ENCODE data around the gene IFIT3.

The IFIT3 gene

DNA sequence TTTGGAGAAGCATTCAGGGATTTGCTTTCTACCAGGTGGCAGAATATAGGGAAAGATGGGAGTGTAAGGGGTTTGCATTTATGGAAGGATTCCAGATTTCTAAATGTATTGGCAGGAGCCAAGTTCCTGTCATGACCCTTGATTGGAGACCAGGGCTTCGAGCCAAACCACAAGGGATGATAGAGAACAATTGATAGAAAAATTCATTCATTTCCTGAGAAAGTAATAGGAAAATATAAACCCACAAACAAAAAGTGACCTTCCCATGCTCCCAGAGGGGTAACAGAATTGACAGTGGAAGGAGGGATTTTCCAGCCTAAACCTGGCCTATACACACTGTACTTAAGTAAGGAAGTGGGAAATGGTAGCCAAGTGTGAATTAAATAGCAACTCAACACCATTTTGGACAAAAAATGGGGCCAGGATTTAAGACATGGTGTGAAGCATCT is 48.4 kb upstream of the IFIT3 start:
- Histone ChIP-seq H3K9me2 (replicated peaks; ENCODE audit: insufficient read depth, low read length) (no peaks in the 10 kb centered on the region), H3K9ac (ENCODE audit: low read length) (no peak overlapping the region), H3F3A (ENCODE audit: insufficient read depth, low read length) (no peaks in the 10 kb centered on the region), H2AFZ (ENCODE audit: low read length) (no peak overlapping the region), H3K36me3 (replicated peaks; ENCODE audit: insufficient read depth, low read length) (no peaks in the 10 kb centered on the region), H3K4me3 (ENCODE audit: low read length) (no peak overlapping the region), H4K20me1 (ENCODE audit: insufficient read depth, low read length) (no peaks in the 10 kb centered on the region), H3K27ac (ENCODE audit: low read length) (no peak overlapping the region), H3K27me3 (replicated peaks; ENCODE audit: insufficient read depth, low read length) (no peaks in the 10 kb centered on the region), H3K4me1 (ENCODE audit: low read length) (no peaks in the 10 kb centered on the region), H3K9me3 (replicated peaks; ENCODE audit: insufficient read depth, low read length) (no peaks in the 10 kb centered on the region), H3K79me2 (ENCODE audit: low read length) (no peaks in the 10 kb centered on the region), H3K4me2 (ENCODE audit: low read depth, low read length) (no peak overlapping the region)
- TF ChIP-seq EZH2 (optimal IDR thresholded peaks at IDR 0.05; ENCODE audit: low read depth, low read length) (no peak), EZH2phosphoT487 (IDR thresholded peaks at IDR 0.05; ENCODE audit: low read length) (no peak)
- TF ChIP-seq, protein P1, sequence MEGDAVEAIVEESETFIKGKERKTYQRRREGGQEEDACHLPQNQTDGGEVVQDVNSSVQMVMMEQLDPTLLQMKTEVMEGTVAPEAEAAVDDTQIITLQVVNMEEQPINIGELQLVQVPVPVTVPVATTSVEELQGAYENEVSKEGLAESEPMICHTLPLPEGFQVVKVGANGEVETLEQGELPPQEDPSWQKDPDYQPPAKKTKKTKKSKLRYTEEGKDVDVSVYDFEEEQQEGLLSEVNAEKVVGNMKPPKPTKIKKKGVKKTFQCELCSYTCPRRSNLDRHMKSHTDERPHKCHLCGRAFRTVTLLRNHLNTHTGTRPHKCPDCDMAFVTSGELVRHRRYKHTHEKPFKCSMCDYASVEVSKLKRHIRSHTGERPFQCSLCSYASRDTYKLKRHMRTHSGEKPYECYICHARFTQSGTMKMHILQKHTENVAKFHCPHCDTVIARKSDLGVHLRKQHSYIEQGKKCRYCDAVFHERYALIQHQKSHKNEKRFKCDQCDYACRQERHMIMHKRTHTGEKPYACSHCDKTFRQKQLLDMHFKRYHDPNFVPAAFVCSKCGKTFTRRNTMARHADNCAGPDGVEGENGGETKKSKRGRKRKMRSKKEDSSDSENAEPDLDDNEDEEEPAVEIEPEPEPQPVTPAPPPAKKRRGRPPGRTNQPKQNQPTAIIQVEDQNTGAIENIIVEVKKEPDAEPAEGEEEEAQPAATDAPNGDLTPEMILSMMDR (IDR thresholded peaks at IDR 0.05; ENCODE audit: low read length) = no peak
- DNase-seq = no peak

DNA sequence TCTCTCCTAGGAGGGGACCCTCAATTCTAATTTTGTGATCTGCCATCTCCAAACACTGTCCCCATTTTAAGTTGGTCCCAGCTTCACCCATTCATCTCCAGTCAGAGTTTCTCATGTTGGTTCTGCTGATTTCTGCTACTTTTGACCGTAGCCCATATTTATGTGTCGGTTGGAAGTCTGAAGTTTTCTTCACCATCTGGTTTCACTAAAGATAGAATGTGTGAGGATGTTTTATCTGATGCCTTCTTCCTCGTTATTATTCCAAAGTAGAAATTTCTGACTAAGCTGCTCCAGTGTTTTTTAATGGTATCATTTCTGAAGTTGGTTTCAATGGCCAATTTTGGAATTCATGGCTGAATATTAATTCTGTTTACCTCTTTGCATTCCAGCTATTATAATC is 47.3 kb upstream of the IFIT3 start:
- Histone ChIP-seq H3K79me2 (ENCODE audit: low read length) (no peaks in the 10 kb centered on the region), H3K36me3 (replicated peaks; ENCODE audit: insufficient read depth, low read length) (no peaks in the 10 kb centered on the region), H3F3A (ENCODE audit: insufficient read depth, low read length) (no peaks in the 10 kb centered on the region), H3K4me1 (ENCODE audit: low read length) (no peaks in the 10 kb centered on the region), H3K9me2 (replicated peaks; ENCODE audit: insufficient read depth, low read length) (no peaks in the 10 kb centered on the region), H3K27me3 (replicated peaks; ENCODE audit: insufficient read depth, low read length) (no peaks in the 10 kb centered on the region), H2AFZ (ENCODE audit: low read length) (no peak overlapping the region), H3K9ac (ENCODE audit: low read length) (no peak overlapping the region), H4K20me1 (ENCODE audit: insufficient read depth, low read length) (no peaks in the 10 kb centered on the region), H3K9me3 (replicated peaks; ENCODE audit: insufficient read depth, low read length) (no peaks in the 10 kb centered on the region), H3K27ac (ENCODE audit: low read length) (no peak overlapping the region), H3K4me3 (ENCODE audit: low read length) (no peak overlapping the region), H3K4me2 (ENCODE audit: low read depth, low read length) (no peak overlapping the region)
- TF ChIP-seq EZH2phosphoT487 (IDR thresholded peaks at IDR 0.05; ENCODE audit: low read length) (no peak), EZH2 (optimal IDR thresholded peaks at IDR 0.05; ENCODE audit: low read depth, low read length) (no peak)
- TF ChIP-seq, protein P1 (IDR thresholded peaks at IDR 0.05; ENCODE audit: low read length) = no peak
- no peak for DNase-seq

DNA sequence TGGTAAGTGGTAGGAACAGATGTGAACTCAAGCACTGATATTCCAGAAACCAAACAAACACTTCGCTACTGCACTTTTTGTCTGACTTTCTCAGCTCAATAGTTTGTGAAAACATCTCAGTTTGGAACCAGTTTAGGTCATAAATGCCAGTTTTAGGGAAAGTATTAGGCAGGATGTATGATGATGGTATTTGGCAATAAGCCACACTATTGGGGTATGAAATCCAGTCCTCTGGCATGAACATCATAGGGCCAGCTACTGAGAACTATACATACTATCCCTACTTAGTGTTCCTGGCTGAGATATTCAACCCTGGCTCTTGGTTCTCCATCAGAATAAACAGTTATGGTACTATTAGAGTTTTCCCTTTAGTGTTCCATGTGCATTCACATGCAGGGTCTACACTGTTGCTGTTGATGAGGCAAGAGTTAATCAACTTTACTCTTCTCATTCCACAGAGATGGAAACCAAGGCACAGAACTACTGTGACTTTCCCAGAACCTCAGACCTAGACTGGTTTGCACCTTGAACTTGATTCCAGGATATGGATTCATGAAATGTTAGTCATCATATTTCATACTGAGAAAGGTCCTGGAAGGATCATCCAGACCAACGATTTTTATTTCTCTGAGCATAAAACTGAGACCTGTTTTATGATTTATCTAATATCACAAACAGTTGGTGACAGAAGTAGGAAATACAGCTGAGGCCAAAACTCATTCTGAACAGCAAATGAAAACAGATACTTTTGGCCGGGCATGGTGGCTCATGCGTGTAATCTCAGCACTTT is 46.0 kb upstream of the IFIT3 start:
- no peak overlapping the region for H3K9ac ChIP-seq (ENCODE audit: low read length)
- H3K27ac ChIP-seq (ENCODE audit: low read length) = no peak overlapping the region
- no peak overlapping the region for H3K4me3 ChIP-seq (ENCODE audit: low read length)
- H4K20me1 ChIP-seq (ENCODE audit: insufficient read depth, low read length) = no peaks in the 10 kb centered on the region
- H3K9me2 ChIP-seq (replicated peaks; ENCODE audit: insufficient read depth, low read length) = no peaks in the 10 kb centered on the region
- no peak overlapping the region for H3K4me2 ChIP-seq (ENCODE audit: low read depth, low read length)
- DNase-seq = no peak
- TF ChIP-seq EZH2 (optimal IDR thresholded peaks at IDR 0.05; ENCODE audit: low read depth, low read length) (no peak), EZH2phosphoT487 (IDR thresholded peaks at IDR 0.05; ENCODE audit: low read length) (no peak)
- TF ChIP-seq, protein P1 (IDR thresholded peaks at IDR 0.05; ENCODE audit: low read length) = no peak
- H3F3A ChIP-seq (ENCODE audit: insufficient read depth, low read length) = no peaks in the 10 kb centered on the region
- no peaks in the 10 kb centered on the region for H3K9me3 ChIP-seq (replicated peaks; ENCODE audit: insufficient read depth, low read length)
- H3K4me1 ChIP-seq (ENCODE audit: low read length) = no peaks in the 10 kb centered on the region
- no peak overlapping the region for H2AFZ ChIP-seq (ENCODE audit: low read length)
- H3K36me3 ChIP-seq (replicated peaks; ENCODE audit: insufficient read depth, low read length) = no peaks in the 10 kb centered on the region
- no peaks in the 10 kb centered on the region for H3K27me3 ChIP-seq (replicated peaks; ENCODE audit: insufficient read depth, low read length)
- no peaks in the 10 kb centered on the region for H3K79me2 ChIP-seq (ENCODE audit: low read length)

Measured in MM.1S (cell line).